HepG2 (cell line): ENCODE data around the gene ARHGAP22. TPM values are rescaled to one million over a fixed set of nuclear protein-coding genes. Genes with fewer than 3 reads are reported as not detected.

Source experiments
- ATAC-seq: fragments of 200-7000 bp; cut with Tn5 transposase; 3 replicates; pipeline ENCODE4 v1.9.1; 2020; ENCODE audit warnings: mild to moderate bottlenecking, moderate library complexity
- BruUV-seq: library from RNA; stranded (reverse); fragments of 400-500 nt; replicated peaks from 2 replicates; lab custom pipeline; 2021; lab: Mats Ljungman, UMichigan
- CTCF ChIA-PET: fragments of 300-600 bp; formaldehyde crosslinking; extraction: SDS; loops from one replicate; lab custom pipeline; 2021; ENCODE audit warnings: low total read pairs, inconsistent platforms, low intra/inter-chr PET ratio; lab: Yijun Ruan, JAX
- POLR2A ChIA-PET: fragments of 350-600 bp; sonication (Branson Sonifier 250); formaldehyde crosslinking; loops from one replicate; lab custom pipeline; 2020; ENCODE audit warnings: antibody characterized with exemption, inconsistent platforms; lab: Yijun Ruan, JAX
- DNase-seq: peaks from one replicate; pipeline ENCODE4 v3.0.0-alpha.2; 2015; ENCODE audit warnings: low spot score
- FAIRE-seq: peaks from 3 replicates; lab custom pipeline; 2011; peaks lifted over from hg19 to GRCh38; lab: Jason Lieb, UNC
- H2AFZ ChIP-seq: one replicate; pipeline ENCODE4 v1.6.1; 2011; ENCODE audit warnings: low read length, inconsistent platforms
- H3K27ac ChIP-seq: fragments of 300-600 bp; 3 replicates; pipeline ENCODE4 v1.8.0; 2011; ENCODE audit warnings: mixed run types, mild to moderate bottlenecking, mixed read lengths, low read length, inconsistent platforms; ENCODE audit not compliant: insufficient read depth; ENCODE audit errors: extremely low read length
- H3K27me3 ChIP-seq, 2 experiments: fragments of 200-600 bp in 1 of 2; 2 replicates in 1 of 2; 3 replicates in 1 of 2; pipeline versions ENCODE4 v1.6.0 to v1.8.0; 2011; ENCODE audit warnings: low read length in 2 of 2, mild to moderate bottlenecking in 2 of 2, moderate library complexity in 2 of 2, inconsistent platforms in 1 of 2; ENCODE audit not compliant: insufficient read depth in 2 of 2, control insufficient read depth in 1 of 2
- H3K36me3 ChIP-seq, 2 experiments: fragments of 200-600 bp in 1 of 2; replicated peaks in 1 of 2; 2 replicates in 1 of 2; 3 replicates in 1 of 2; pipeline versions ENCODE4 v1.5.1 to v1.8.0; 2011; ENCODE audit warnings: low read length in 2 of 2, inconsistent platforms in 1 of 2; ENCODE audit not compliant: insufficient read depth in 2 of 2, control insufficient read depth in 1 of 2
- H3K4me1 ChIP-seq: 2 replicates; pipeline ENCODE4 v1.5.1; 2012; ENCODE audit warnings: low read length, inconsistent platforms; ENCODE audit not compliant: insufficient read depth
- H3K4me2 ChIP-seq: 2 replicates; pipeline ENCODE4 v1.6.0; 2011; ENCODE audit warnings: low read depth, low read length, inconsistent platforms
- H3K4me3 ChIP-seq, 3 experiments: fragments of 200-600 bp in 1 of 3; sonication (generic), shearing (Covaris generic) in 1 of 3; replicated peaks in 1 of 3; 2 replicates each; pipeline ENCODE4 v1.5.1; 2011 to 2016; ENCODE audit warnings: low read length in 3 of 3, inconsistent platforms in 2 of 3, low read depth in 2 of 3, mild to moderate bottlenecking in 2 of 3, control low read depth in 1 of 3, mixed read lengths in 1 of 3; ENCODE audit not compliant: insufficient read depth in 1 of 3
- H3K79me2 ChIP-seq: one replicate; pipeline ENCODE4 v1.6.1; 2011; ENCODE audit warnings: low read length, inconsistent platforms; ENCODE audit not compliant: insufficient read depth
- H3K9ac ChIP-seq: 2 replicates; pipeline ENCODE4 v1.6.0; 2011; ENCODE audit warnings: mild to moderate bottlenecking, low read depth, low read length, inconsistent platforms; ENCODE audit not compliant: insufficient read depth
- H3K9me3 ChIP-seq: 2 replicates; pipeline ENCODE4 v1.5.1; 2012; ENCODE audit warnings: mild to moderate bottlenecking, low read length
- H4K20me1 ChIP-seq: 2 replicates; pipeline ENCODE4 v1.6.0; 2011; ENCODE audit warnings: inconsistent platforms, mild to moderate bottlenecking, low read length, moderate library complexity; ENCODE audit not compliant: insufficient read depth
- DR1 ChIP-seq: sonication (generic); formaldehyde crosslinking; IDR thresholded peaks from 2 replicates; pipeline ENCODE4 v1.8.0; 2021; ENCODE audit warnings: mild to moderate bottlenecking, missing genetic modification reagents, inconsistent platforms
- FOXM1 ChIP-seq: sonication (generic); formaldehyde crosslinking; IDR thresholded peaks from 2 replicates; pipeline ENCODE4 v1.5.0; 2020; ENCODE audit warnings: missing genetic modification reagents
- GATAD1 ChIP-seq: IDR thresholded peaks from 2 replicates; pipeline ENCODE4 v1.6.1; 2016; ENCODE audit warnings: missing genetic modification reagents, missing compliant biosample characterization
- HNRNPLL ChIP-seq: fragments of 200-400 bp; formaldehyde crosslinking; IDR thresholded peaks from 2 replicates; pipeline ENCODE4 v1.6.1; 2017; ENCODE audit warnings: mild to moderate bottlenecking, low read depth, low read length; ENCODE audit not compliant: poor library complexity, severe bottlenecking
- NFKBIZ ChIP-seq: IDR thresholded peaks from 2 replicates; pipeline ENCODE4 v1.6.1; 2018; ENCODE audit warnings: missing genetic modification reagents, missing compliant biosample characterization
- SALL2 ChIP-seq: sonication (generic); formaldehyde crosslinking; IDR thresholded peaks from 2 replicates; pipeline ENCODE4 v1.8.1; 2023; ENCODE audit warnings: mild to moderate bottlenecking, missing genetic modification reagents, inconsistent platforms
- SMARCC2 ChIP-seq: fragments of 450-650 bp; IDR thresholded peaks from 2 replicates; pipeline ENCODE4 v1.6.1; 2017; ENCODE audit warnings: antibody characterized with exemption, mild to moderate bottlenecking
- YEATS4 ChIP-seq: sonication (generic); formaldehyde crosslinking; IDR thresholded peaks from 2 replicates; pipeline ENCODE4 v1.4.0; 2020; ENCODE audit warnings: missing genetic modification reagents, borderline replicate concordance
- WGBS: methylation state at CpG from one replicate; pipeline ENCODE4 v1.1.6; 2017; ENCODE audit warnings: low lambda C conversion rate; 5-methylcytosine and 5-hydroxymethylcytosine counted together
- in situ Hi-C: cut with HindIII; loops from 2 replicates; pipeline ENCODE4 v1.10.0; 2017; ENCODE audit warnings: low pct_unique_long_range_greater_than_20kb; ENCODE audit not compliant: extremely low pct_ligation_motif_present
- intact Hi-C: fragments of 100-400 bp; cut with micrococcal nuclease; formaldehyde crosslinking; loops from one replicate; pipeline ENCODE4 v1.10.0; 2022; ENCODE audit not compliant: unreplicated experiment
- polyA plus RNA-seq, 8 experiments: library from polyadenylated mRNA; depleted of rRNA in 3 of 8; stranded (reverse) in 7 of 8; unstranded in 1 of 8; fragments of >200 nt; fragmentation: Illumina TruSeq in 4 of 8; extraction: Trizol in 4 of 8; gene quantifications; 2 replicates each; pipeline versions ENCODE4 v1.2.1 to v1.2.3, GENCODE V29; 2011 to 2016; ENCODE audit warnings: low read depth in 4 of 8, missing spikeins in 1 of 8, mixed read lengths in 1 of 8; ENCODE audit not compliant: insufficient read depth in 1 of 8
- total RNA-seq, 5 experiments: library from RNA; depleted of rRNA; stranded (reverse); fragments of >200 nt; fragmentation: Illumina TruSeq; extraction: Trizol; gene quantifications; 2 replicates each; pipeline ENCODE4 v1.2.3, GENCODE V29; 2016; ENCODE audit warnings: low read depth in 1 of 5
- TF ChIP-seq, protein P1 (sequence below): sonication (generic); formaldehyde crosslinking; IDR thresholded peaks from 2 replicates; pipeline ENCODE4 v1.5.0; 2020; ENCODE audit warnings: missing genetic modification reagents
- TF ChIP-seq, protein P2 (sequence below): sonication (generic); formaldehyde crosslinking; IDR thresholded peaks from 2 replicates; pipeline ENCODE4 v1.5.0; 2020; ENCODE audit warnings: mild to moderate bottlenecking, missing genetic modification reagents, borderline replicate concordance

ARHGAP22 gene
- total and polyA plus RNA-seq, 2 of the 13 experiments (the other 11 are each of a cell fraction or from before 2014, with no cell fraction given), result 0.08 to 0.38 TPM

DNA sequence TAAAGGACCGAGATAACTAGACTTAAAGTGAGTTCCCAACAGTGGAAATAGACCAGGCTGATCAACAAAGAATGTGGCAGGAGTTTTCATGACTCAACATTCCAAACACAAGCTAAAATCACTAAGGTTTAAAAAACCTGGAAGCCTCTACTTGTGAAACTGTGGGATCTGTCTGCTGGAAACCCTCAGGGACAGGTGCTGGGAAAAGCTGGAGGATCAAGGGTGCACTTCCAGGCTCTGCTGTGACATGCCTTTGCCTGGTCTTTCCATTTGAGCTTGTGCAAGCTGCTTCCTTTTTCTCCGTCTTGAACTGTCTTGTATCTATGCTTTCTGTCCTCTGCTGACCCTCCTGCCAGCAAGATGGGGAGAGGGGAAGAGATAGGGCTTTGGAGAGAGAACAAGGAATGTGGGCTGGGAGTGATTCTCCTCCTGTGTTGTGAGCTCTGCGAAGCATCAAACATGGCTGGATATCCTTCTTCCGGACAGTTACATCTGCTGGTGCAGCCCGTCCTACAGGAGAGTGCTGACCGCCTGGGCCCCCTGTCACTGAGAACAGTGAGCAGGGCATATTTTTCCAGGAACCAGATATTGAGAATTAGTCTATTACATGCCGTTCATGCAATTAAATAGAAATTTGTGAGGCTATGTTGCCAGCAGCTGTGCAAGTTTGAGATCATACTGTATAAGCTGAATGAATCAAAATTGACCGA lies 25.5 kb downstream of the ARHGAP22 start:
- Histone ChIP-seq H4K20me1 (no peaks in the 10 kb centered on the region), H3K9ac (no peak overlapping the region), H3K27ac (no peak overlapping the region), H3K4me2 (no peak overlapping the region), H3K4me1 (no peaks in the 10 kb centered on the region), H3K9me3 (no peaks in the 10 kb centered on the region), H3K27me3 (peaks cover 0 to 12% of the 10 kb centered on the region in 2 experiments; a peak in 2 of 5 replicates), H3K36me3 (no peaks in the 10 kb centered on the region), H3K4me3 (no peak overlapping the region), H2AFZ (no peak overlapping the region), H3K79me2 (no peaks in the 10 kb centered on the region)
- ATAC-seq, result no peak
- ChIA-PET POLR2A (no interaction called here), CTCF (no interaction called here)
- no TSS peak for BruUV-seq
- no peak for DNase-seq
- intact Hi-C loops, result no loop called here
- no peak for FAIRE-seq
- WGBS, result 28% methylated on average over 7 of the region's 8 CpGs
- in situ Hi-C loops, result no loop called here
- TF ChIP-seq, protein P1, sequence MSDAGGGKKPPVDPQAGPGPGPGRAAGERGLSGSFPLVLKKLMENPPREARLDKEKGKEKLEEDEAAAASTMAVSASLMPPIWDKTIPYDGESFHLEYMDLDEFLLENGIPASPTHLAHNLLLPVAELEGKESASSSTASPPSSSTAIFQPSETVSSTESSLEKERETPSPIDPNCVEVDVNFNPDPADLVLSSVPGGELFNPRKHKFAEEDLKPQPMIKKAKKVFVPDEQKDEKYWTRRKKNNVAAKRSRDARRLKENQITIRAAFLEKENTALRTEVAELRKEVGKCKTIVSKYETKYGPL (CRISPR knock-in tag), result no peak
- no peak for TF ChIP-seq HNRNPLL
- no peak for TF ChIP-seq SMARCC2
- TF ChIP-seq DR1, result no peak
- no peak for TF ChIP-seq YEATS4
- TF ChIP-seq FOXM1 (CRISPR knock-in tag), result no peak
- no peak for TF ChIP-seq SALL2 (CRISPR knock-in tag)
- no peak for TF ChIP-seq NFKBIZ (CRISPR knock-in tag)
- no peak for TF ChIP-seq GATAD1 (CRISPR knock-in tag)
- TF ChIP-seq, protein P2, sequence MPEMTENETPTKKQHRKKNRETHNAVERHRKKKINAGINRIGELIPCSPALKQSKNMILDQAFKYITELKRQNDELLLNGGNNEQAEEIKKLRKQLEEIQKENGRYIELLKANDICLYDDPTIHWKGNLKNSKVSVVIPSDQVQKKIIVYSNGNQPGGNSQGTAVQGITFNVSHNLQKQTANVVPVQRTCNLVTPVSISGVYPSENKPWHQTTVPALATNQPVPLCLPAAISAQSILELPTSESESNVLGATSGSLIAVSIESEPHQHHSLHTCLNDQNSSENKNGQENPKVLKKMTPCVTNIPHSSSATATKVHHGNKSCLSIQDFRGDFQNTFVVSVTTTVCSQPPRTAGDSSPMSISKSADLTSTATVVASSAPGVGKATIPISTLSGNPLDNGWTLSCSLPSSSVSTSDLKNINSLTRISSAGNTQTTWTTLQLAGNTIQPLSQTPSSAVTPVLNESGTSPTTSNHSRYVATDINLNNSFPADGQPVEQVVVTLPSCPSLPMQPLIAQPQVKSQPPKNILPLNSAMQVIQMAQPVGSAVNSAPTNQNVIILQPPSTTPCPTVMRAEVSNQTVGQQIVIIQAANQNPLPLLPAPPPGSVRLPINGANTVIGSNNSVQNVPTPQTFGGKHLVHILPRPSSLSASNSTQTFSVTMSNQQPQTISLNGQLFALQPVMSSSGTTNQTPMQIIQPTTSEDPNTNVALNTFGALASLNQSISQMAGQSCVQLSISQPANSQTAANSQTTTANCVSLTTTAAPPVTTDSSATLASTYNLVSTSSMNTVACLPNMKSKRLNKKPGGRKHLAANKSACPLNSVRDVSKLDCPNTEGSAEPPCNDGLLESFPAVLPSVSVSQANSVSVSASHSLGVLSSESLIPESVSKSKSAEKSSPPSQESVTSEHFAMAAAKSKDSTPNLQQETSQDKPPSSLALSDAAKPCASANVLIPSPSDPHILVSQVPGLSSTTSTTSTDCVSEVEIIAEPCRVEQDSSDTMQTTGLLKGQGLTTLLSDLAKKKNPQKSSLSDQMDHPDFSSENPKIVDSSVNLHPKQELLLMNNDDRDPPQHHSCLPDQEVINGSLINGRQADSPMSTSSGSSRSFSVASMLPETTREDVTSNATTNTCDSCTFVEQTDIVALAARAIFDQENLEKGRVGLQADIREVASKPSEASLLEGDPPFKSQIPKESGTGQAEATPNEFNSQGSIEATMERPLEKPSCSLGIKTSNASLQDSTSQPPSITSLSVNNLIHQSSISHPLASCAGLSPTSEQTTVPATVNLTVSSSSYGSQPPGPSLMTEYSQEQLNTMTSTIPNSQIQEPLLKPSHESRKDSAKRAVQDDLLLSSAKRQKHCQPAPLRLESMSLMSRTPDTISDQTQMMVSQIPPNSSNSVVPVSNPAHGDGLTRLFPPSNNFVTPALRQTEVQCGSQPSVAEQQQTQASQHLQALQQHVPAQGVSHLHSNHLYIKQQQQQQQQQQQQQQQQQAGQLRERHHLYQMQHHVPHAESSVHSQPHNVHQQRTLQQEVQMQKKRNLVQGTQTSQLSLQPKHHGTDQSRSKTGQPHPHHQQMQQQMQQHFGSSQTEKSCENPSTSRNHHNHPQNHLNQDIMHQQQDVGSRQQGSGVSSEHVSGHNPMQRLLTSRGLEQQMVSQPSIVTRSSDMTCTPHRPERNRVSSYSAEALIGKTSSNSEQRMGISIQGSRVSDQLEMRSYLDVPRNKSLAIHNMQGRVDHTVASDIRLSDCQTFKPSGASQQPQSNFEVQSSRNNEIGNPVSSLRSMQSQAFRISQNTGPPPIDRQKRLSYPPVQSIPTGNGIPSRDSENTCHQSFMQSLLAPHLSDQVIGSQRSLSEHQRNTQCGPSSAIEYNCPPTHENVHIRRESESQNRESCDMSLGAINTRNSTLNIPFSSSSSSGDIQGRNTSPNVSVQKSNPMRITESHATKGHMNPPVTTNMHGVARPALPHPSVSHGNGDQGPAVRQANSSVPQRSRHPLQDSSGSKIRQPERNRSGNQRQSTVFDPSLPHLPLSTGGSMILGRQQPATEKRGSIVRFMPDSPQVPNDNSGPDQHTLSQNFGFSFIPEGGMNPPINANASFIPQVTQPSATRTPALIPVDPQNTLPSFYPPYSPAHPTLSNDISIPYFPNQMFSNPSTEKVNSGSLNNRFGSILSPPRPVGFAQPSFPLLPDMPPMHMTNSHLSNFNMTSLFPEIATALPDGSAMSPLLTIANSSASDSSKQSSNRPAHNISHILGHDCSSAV (CRISPR knock-in tag), result no peak
